Fibroblast of peridontal ligament (primary cell): ENCODE measurements around the gene CA5A.
"Not testable (repeated sequence)": the region's sequence is repeated elsewhere in the genome, so short reads cannot be mapped to it uniquely, and the experiment has no call there.

Experiments used
- DNase-seq: peaks from one replicate; pipeline ENCODE4 v3.0.0-alpha.2; 2010; ENCODE audit errors: extremely low read depth

CA5A gene

DNA sequence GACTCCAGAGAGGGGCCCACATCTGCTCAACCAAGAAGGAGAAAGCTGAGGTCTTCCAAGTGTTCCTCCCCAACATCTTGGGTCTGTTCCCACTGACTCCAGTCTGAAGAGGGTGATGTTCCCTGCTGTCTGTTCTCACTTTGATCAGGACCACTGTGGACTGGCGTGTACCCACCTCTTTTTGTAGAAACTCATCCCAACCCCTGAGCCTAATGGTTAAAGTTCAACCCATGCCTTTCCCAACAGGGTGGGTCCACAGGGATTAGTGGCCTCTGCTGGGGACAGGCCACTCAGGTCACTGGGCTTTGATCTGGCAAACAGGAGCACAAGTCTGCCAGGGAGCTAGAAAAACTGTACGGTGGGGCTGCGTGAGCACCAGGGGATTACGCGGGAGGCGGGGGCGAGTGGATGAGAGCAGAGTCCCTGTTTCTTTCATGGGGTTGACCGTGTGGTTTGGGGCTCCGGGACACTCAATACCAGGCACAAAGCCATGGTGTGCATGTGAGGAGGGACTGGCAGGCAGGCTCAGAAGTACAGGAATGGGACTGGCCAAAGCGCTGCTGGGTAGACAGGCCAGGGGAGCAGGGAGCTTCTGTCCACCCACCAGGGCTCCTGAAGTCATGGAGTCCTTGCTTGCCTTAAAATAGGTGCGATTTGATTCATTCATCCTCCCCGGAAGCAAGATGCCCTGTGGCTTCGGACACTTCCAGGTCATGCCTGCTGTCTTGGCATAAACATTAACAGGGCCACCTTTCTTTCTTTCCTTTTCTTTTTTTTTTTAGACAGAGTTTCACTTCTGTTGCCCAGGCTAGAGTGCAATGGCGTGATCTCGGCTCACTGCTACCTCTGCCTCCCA lies at the start of gene CA5A:
Gene CA5A, minus strand, starts transcription at position 155 of the 856 bp plus-strand sequence. Its CDS starts 79 bp downstream, at position 76.
- DNase-seq = no peak

DNA sequence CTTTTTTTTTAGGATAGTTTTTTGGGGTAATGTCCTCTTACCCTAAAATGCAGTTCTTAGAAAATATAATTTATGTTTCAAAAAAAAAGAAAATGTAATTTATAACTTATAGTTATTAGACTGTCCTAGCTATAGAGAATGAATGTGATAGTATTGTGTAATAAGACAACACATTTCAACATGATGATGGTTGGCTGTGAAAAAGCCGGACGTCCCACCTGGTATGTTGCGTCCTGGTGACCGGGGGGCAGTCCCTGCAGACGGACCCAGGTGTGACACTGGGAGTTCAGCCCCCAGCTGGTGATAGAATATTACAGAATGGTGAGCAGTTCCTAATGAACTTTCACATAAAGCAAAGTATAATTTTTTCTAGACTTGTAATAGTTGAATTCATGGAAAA lies 49.2 kb upstream of the CA5A start:
- DNase-seq = not testable (repeated sequence)

DNA sequence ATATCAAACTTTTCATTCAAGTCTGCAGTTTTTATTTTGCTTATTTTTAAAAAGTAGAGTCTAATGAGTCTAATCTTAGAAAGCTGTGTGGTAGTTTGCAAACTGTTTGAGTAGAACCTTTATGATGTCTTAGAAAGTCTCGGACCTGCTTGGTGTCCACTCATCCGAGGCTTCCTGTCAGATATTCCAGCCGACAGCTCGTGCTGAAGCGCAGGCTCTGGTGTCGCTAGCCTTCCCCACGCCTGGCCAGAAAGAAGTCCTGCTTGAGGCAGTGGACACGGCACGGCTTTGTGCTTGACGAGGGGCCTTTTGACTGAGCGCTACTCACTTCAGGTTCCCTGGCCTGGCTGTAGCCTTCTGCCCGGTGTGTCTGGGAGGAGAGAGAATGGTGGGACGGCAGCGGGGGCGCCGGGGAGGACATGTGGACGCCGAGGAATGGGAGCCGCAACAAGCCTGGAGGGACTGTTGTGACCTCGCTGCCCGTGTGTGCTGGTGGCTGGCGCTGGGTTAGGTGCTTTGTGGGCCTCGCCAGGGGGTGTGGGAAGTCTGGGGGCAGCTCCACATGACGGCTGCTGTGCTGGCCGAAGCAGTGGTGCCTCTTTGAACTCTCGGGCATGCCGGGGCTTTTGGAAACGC lies 48.4 kb upstream of the CA5A start:
- DNase-seq = no peak

DNA sequence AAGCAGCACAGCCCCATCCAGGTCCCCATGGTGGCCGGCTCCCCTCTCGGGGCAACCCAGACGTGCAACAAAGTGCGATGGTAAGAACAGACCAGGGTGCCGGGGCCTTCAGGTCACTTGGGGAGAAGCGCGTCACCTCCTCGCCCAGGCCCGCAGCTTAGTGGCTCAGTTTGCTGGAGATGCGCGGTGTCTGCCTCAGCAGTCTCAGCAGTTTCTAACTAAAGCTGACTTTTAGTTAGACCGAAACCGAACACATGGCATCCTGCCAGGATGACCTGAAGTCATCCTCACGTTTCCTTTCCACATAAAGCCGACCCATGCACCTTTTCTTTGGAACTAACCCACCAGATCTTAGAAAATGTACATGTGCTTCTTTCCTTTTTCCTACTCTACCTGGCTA lies 47.9 kb upstream of the CA5A start:
- not testable (repeated sequence) for DNase-seq

DNA sequence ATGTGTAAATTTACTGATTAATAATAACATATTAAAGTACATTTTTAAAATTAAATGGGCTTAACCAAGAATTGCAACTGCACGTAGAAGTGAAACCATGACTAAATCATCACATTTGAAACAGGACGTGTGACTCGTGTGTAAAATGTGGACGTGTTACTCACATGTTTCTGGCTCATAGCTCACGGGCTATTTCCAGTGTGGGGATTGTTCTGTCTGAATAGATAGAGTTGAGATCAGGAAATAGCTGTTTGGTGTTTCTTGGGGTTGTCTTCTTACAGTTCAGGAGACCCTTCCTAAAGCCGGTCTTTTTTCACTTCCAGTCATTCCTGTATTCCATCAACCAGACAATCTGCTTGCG lies 47.4 kb upstream of the CA5A start:
- peak; percentile 44 for DNase-seq

DNA sequence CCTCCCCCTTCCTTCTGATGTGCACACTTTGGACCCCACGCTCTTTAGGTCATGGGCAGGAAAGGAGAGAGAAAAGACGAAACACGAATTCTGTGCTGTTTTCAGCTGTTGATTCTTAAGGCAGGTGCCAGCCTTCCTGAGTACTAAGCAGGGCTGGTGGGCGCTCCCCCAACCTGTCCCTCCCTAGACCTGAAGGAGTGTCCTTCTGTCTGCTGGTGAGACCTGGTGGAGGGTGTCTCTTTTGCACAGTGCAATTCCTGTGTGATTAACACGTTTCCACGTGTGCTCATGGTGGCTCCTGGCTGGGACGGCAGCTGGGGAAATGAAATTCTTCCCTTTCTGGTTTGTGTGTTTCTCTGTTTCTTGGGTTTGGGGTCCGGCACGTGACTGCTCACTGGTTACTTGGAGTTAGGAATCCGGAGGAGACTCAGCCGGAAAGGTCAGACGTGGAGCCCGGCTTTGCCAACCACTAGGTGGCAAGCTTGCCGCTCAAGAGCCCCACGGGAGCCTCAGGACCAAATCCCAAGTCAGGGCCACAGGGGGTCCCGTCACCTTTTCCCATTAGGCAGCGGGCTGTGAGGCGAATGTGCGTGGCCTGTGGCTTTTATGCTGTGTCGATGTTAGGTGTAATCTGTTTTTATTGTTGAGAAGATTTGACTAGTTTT lies 46.9 kb upstream of the CA5A start:
- peak; percentile 39 for DNase-seq

DNA sequence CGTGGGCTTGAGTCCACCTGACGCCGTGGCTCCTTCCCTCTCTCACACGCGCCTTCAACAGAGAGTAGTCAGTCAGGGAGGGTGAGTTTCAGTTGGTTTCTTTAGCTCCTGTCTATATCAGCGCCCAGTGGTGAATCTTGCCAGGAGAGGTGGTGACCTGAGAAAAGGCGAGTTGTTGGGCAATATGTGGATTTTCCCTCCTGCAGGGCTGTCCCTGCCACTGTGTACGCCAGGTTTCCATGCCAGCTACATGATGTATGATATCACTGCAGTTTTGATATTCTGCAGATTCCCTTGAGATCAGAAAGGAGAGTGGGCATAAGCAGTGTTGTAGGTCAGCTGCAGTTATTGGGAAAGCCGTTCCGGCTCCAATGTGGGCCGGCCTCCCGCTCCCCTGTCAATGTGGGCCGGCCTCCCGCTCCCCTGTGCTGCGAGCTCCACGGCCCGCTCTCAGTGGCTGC lies 46.3 kb upstream of the CA5A start:
- DNase-seq = no peak

DNA sequence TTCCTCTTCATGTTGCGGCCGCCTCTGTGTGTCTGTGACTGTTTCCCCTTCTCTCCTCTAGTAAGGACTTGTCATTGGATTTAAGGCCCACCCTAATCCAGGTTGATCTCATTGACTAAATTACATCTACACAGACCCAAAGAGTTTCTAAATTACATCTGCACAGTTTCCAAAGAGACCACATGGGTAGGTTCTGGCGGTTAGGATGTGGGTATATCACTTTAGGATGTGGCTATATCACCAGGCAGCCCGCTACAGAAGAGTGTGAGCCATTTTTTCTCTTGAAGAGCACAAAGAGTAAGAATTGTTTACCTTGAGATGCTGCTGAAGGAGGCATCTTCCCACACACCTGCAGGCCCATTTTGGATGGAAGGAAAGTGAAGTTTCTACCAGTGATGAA lies 45.0 kb upstream of the CA5A start:
- not testable (repeated sequence) for DNase-seq

DNA sequence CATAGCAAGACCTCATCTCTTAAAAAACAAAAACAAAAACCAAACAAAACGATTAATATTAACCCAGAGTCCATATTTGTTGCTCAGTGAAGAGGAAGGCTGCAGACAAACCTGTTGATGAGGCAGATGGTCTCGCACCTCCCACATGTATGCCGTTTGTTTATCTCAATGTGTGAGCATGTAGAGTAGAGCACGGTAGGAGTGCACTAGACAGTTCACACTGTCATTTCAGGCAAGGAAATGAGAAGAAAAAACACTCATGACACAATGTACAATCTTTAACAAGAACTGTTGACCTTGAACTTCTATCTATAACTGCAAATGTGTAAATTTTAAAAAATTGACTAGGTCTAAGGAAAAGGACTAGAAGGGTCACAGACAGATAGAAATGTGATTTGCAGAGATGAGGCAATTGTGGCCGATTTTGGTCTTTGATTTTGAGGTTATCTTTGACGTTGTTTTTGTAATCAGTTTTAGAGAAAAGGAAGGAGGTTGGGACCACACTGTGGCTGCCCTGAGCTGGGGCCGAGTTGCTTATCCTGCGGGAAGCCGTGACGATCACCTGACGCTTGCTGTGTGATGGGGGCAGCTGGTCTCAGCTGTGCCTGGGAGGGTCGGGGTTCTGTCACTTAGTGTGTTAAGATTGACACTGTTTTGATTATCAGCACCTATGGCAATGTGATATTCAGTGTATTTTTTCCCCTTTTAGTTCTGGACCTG lies 43.7 kb upstream of the CA5A start:
- not testable (repeated sequence) for DNase-seq

DNA sequence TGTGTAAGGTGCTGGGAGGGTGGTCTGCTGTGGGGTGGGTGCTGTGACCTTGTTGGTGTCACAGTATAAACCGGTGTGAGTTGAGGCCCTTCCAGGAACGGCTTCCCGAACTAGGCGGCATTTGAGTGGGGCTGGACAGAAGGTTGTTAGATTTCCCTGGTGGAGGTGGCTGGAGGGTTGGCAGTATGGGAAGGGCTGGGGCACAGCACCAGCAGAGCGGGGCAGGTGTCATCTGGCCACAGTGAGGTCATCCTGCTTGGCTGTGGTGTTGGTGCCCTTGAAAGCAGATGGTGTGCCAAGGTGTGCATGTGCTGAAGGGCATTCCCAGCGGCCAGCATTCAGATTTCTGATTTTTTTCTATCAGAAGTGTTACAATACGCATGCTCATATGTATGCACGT lies 43.0 kb upstream of the CA5A start:
- DNase-seq = no peak

DNA sequence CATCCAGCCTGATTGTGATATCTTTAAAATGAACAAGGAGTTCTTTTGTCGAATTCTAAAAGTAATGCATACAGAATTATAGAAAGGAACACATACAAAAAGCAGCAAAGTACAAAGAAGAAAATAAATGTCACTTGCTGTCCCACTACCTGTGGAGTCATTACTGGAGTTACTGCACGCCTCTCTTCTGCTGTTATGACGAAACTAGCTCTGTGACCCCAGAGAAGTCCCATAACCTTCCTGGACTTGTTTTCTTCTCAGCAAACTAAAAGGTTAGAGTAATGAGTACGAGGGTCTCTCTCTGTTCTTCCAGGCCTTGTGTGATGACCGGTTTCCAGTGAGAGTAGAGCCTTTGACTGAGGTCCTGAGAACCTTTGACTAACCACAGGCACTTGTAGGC lies 41.8 kb upstream of the CA5A start:
- no peak for DNase-seq

DNA sequence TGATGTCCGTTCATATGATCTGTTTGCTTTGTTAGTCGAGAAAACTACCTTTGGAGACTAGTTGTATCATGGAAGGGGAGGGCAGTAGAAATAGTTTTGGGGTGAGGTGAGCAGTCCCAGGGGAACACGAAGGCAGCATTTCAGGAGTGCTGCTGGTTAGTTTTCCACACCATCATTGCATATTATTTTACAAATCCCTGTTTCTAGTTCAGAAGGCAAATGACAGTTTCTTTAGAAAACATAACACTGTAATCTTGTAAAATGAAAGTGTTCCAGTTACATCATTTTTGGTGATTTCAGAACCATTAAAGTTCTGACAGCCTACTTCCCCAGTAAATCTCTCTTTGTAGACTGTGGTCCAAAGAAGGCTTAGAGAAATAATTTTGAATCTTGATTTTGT lies 40.3 kb upstream of the CA5A start:
- peak; percentile 45 for DNase-seq

DNA sequence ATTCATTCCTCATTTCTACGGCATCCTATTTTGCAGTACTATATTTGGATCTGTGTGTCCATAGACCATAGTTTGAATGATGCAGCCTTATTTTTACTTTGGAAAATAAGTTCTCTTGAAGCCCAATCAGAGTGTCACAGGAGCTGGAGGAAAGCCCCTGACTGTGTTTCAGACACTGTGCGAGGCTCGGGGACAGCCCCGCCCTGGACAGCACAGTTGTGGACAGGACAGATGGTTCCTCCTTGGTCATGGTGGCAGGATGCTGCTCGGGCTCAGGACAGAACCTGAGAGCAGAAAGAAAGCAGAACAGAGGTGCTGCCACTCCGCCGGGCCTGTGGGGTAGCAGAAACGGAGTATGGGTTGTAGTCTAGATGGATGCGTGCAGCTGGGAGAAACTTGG lies 37.8 kb upstream of the CA5A start:
- DNase-seq = no peak

DNA sequence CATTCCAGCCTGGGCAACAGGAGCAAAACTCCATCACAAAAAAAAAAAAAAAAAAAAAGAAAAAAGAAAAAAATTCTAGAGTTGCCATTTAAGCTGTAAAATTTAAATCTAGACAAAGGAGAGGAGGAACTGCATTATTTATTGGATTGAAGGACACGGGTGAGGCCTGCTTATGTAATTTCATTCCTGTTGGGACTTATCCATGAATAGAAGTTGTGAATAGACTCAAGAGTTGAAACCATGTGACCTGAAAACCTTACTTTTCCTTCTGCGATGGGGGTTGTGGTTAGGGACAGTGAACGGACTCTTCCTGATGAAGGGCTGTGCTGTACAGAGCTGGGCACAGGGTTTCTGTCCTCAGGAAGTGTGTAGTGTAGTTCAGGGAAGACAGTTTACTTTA lies 37.4 kb upstream of the CA5A start:
- DNase-seq = no peak

DNA sequence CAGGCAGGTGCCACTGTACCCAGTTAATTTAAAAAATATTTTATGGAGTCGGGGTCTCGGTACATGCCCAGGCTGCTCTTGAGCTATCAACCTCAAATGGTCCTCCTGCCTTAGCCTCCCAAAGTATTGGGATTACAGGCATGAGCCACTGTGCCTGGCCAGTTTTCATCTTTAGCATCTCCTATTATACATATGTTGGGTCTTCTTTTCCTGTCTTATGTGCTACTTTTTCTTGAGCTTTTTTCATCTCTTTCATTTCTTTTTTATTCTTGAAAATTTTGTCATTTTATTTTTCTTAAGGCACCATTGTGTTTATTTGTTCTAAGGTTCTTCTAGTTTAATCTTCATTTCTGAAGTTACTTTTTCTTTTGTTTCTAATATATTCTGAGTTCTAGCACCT lies 35.6 kb upstream of the CA5A start:
- no peak for DNase-seq

DNA sequence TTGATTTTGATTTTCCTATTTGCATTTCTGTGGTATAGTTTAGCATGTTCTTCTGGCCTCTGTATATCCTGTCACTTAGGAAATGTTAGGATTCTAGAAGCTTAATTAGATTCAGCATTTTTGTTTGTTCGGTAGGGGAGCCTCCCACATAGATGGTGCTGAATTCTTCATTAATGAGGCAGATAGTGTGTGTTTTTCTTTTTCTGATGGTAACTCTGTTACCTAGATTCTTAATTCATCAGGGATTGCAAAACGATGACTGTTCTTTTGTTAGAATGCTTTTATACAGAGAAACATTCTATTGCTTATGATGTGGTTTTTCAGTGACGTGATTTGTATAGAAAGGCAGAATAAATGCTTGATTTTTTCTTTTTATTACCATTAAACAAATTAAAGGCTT lies 33.9 kb upstream of the CA5A start:
- peak; percentile 54 for DNase-seq

DNA sequence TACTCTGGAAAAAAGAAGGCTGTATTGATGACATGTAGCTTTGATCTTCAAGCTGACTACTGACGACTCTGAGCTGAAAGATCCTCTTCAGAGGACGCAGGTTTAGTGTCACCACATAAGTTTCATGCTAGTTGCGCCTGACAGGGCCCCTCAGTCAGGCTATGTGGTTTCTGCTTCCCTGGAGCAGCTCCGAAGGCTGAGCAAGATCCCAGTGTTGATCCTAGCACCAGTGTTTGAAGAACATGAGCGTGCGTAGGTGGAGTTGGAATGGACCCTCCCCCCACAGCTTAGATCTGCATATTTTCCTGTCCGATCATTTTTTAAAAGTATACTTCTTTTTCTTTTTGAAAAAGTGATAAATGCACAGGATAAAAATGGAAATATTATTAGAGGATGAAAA lies 32.2 kb upstream of the CA5A start:
- DNase-seq = peak; percentile 14

DNA sequence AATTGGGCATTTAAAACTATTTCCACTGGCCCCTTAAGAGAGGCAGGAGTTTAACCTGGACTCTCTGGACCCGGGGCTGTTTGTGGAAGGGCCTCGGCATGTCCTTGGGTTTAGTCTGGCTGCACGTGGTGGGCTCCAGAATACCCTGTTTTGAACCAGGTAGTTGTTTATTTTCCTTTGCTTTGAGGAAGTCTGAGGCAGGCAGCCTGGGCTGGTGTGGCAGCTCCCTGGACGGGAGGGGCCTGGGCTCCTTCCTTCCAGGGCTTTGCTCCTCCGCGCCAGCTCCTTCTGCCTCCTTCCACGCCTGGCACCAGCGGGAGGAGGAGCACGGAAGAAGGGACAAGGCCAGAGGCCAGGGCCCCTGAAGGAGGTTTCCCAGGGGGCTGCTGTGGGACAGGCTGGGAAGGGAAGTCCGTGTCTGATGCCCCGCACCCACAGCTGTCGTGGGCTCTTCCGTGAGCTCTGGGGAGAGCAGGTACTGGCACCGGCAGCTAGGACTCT lies 30.4 kb upstream of the CA5A start:
- DNase-seq = no peak

DNA sequence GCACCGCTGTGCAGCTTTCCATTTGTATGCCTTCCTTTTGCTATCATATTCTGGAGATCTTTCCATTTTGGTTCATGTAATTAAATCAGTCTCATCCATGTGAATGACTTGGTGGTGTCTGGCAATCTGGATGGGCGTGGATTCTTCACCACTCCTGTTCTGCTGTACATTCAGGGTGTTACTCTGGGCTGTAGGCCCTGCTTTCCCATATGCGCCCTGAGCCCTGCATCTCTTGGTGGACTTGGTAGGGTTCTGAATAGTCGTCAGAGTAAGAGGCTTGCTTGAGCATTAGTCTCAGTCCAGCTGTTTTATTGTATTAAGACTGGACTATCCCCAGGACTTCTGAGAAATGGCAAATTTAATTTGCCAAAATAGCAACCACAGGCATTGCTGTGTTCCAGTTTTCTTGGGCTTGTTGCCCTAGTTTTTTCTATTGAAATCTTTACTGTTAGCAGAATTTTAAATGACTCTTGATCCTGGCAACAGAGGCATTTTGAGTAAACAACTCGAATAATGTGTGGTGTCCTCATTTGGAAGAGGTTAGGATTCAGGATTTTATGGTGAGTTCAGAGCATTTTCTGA lies 29.8 kb upstream of the CA5A start:
- DNase-seq = peak; percentile 97

DNA sequence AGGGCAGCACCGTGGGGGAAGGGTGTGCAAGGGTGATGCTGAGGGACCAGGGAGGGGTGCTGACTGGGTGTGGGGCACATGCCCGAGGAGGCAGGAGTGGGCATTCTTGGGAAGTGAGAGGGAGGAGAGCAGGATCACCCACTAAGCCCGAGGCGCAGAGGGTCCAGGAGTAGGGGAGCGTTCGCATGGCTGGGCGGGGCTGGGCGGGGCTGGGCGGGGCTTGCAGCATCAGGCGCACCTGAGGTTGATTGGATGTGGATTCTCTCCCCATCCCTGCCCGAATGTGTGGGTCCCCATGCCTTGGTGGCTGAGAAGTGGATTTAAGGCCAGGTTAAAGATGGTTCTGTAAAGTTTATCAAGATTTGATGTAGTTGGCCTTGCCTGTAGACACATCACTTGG lies 29.1 kb upstream of the CA5A start:
- no peak for DNase-seq

DNA sequence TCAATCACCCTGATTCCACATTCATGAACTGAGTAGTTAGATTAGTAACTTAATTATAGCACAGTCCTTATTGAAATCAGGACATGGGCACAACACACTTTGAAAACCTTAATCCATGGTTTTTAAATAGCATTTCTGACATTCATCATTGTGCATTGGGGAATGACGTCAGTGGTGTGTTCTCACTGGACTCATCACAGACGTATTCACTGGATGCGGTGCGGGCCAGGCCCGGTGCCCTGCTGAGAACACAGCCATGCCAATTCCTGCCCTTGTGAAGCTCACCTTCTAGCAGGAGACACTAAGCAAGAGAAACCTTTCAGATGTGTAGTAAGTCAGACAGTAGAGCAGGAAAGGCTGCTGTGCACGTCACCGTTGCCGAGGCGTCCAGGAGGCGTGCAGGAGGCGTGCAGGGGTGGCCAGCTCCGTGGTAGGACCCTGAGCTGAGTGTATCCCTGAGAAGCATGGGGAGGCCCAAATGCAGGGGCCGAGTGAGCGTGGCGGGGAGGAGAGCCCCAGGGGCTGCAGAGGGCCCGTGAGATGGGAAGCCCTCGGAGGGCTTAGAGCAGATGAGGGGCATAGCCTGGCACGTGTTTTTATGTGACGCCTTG lies 27.8 kb upstream of the CA5A start:
- peak; percentile 17 for DNase-seq
